ENCODE data around the gene CELSR1. TPM values are rescaled to one million over a fixed set of nuclear protein-coding genes. Genes with fewer than 3 reads are reported as not detected.
"Not testable (repeated sequence)": the region's sequence is repeated elsewhere in the genome, so short reads cannot be mapped to it uniquely, and the experiment has no call there.

CELSR1 gene
- total RNA-seq, 3 donors from 2014 or later = 0.96 to 36.7 (median 21.2) TPM

DNA sequence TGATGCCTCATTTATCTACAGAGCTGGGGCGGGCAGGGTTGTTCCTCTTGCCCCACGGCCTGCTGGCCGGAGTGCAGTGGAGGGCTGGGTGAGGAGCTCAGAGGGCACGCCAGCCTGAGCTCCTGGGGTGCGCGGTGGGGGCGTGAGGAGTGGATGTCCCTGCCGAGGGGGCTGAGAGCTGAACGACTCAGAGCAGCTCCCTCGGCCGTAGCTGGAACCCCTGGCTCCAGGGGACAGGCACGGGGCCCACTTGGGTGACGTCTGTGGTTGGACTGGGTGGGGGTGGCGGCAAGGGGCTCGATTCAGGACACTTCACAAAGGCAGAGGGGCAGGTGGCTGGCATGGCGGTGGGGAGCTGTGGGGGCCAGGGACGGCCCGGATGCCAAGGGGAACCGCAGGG, 139.5 kb downstream of the CELSR1 start:
- H3K27me3 ChIP-seq = no peaks in the 10 kb centered on the region
- H3K4me1 ChIP-seq = no peaks in the 10 kb centered on the region
- H3K36me3 ChIP-seq = no peaks in the 10 kb centered on the region
- no peak for TF ChIP-seq POLR2A (IDR thresholded peaks at IDR 0.05)
- TF ChIP-seq, protein P1, sequence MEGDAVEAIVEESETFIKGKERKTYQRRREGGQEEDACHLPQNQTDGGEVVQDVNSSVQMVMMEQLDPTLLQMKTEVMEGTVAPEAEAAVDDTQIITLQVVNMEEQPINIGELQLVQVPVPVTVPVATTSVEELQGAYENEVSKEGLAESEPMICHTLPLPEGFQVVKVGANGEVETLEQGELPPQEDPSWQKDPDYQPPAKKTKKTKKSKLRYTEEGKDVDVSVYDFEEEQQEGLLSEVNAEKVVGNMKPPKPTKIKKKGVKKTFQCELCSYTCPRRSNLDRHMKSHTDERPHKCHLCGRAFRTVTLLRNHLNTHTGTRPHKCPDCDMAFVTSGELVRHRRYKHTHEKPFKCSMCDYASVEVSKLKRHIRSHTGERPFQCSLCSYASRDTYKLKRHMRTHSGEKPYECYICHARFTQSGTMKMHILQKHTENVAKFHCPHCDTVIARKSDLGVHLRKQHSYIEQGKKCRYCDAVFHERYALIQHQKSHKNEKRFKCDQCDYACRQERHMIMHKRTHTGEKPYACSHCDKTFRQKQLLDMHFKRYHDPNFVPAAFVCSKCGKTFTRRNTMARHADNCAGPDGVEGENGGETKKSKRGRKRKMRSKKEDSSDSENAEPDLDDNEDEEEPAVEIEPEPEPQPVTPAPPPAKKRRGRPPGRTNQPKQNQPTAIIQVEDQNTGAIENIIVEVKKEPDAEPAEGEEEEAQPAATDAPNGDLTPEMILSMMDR (IDR thresholded peaks at IDR 0.05) = no peak
- no peak for TF ChIP-seq POLR2AphosphoS5 (IDR thresholded peaks at IDR 0.05)
- DNase-seq (ENCODE audit: low spot score in 2 of 2) = no peak
- no peak overlapping the region for H3K27ac ChIP-seq
- intact Hi-C loops (cut with DNase I; ENCODE audit: low total_unique reads) = no loop called here
- H3K4me3 ChIP-seq = no peak overlapping the region
- H3K9me3 ChIP-seq = no peaks in the 10 kb centered on the region

DNA sequence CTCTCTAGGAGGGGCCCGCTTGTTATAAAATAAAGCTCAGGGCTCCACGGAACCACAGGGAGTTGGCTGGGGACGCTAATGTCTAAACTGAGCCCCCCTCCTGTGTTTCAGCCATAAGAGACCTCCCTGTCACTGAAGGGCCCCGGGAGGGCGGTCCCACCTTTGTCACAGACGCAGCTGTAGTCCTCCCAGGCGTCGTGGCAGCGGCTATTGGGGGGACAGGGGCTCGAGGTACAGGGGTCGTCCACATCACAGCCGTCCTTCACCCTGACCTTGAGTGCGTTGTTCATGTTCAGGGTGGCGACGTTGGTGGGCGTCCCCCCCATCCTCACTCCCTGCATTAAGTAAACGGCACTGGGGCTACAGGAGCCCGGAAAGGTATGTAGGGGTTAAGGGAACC, 139.9 kb downstream of the CELSR1 start:
- no peaks in the 10 kb centered on the region for H3K4me1 ChIP-seq
- H3K36me3 ChIP-seq = no peaks in the 10 kb centered on the region
- intact Hi-C loops (cut with DNase I; ENCODE audit: low total_unique reads) = no loop called here
- TF ChIP-seq POLR2A (IDR thresholded peaks at IDR 0.05) = no peak
- TF ChIP-seq POLR2AphosphoS5 (IDR thresholded peaks at IDR 0.05) = no peak
- TF ChIP-seq, protein P1 (IDR thresholded peaks at IDR 0.05) = no peak
- no peaks in the 10 kb centered on the region for H3K27me3 ChIP-seq
- H3K9me3 ChIP-seq = no peaks in the 10 kb centered on the region
- no peak overlapping the region for H3K4me3 ChIP-seq
- no peak for DNase-seq (ENCODE audit: low spot score in 2 of 2)
- no peak overlapping the region for H3K27ac ChIP-seq

DNA sequence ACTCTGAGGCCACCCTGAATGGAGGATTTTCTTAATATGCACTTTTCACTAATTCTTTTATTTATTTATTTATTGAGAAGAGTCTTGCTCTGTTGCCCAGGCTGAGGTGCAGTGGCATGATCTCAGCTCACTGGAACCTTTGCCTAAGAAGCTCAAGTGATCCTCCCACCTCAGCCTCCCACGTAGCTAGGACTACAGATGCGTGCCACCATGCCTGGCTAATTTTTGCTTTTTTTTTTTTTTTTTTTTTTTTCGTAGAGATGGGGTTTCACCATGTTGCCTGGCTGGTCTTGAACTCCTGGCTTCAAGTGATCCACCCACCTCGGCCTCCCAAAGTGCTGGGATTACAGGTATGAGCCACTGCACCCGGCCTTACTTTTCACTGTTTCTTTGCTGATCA, 140.4 kb downstream of the CELSR1 start:
- H3K27ac ChIP-seq; H3K4me1 ChIP-seq; intact Hi-C loops (cut with DNase I; ENCODE audit: low total_unique reads); H3K9me3 ChIP-seq; H3K36me3 ChIP-seq; DNase-seq (ENCODE audit: low spot score in 2 of 2); H3K27me3 ChIP-seq; H3K4me3 ChIP-seq: not testable (repeated sequence)

DNA sequence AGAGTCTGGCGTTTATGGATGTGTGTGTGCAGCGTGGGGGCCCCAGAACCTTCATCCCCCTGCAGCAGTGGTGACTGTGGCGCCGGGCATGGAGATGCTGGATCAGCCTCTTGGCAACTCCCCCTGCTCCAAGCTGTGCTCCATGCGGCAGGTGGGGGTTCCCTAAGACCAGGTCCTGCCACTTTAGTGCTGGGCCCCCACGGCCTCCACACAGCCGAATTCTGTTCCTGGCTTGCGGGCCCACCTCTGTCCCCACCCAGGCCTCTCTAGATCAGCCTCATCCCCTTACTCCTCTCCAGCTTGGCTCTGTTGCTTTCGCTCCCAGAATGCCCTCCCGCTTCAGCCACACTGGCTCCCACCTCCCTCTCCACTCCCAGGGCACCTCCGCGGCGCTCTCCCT, 142.3 kb downstream of the CELSR1 start:
- Histone ChIP-seq H3K27ac (no peak overlapping the region), H3K36me3 (no peaks in the 10 kb centered on the region), H3K4me3 (no peak overlapping the region), H3K9me3 (no peaks in the 10 kb centered on the region), H3K27me3 (no peaks in the 10 kb centered on the region), H3K4me1 (peaks cover 0 to 6% of the 10 kb centered on the region in 2 donors)
- no peak for DNase-seq (ENCODE audit: low spot score in 2 of 2)
- intact Hi-C loops (cut with DNase I; ENCODE audit: low total_unique reads) = no loop called here
- TF ChIP-seq, protein P1 (IDR thresholded peaks at IDR 0.05) = no peak
- no peak for TF ChIP-seq POLR2A (IDR thresholded peaks at IDR 0.05)
- no peak for TF ChIP-seq POLR2AphosphoS5 (IDR thresholded peaks at IDR 0.05)

DNA sequence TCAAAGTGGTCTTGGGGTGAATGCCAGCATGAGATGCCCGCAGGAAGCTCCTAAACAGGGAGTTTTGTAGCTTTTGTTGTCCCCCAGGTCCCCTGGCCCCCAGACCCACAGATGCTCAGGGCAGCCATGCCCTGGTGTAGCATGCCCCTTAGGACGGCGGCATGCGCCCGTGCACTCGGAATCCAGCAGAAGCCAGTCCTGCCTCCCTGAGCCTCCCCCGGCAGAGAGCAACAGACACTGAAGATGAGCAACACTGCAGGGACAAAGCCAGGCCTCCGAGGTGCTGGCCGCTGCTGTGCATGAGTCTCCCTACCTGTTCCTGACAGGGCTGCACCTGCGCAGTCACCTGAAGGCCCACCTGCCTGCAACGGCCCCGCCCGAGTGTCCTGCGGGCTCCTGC, 142.8 kb downstream of the CELSR1 start:
- H3K4me3 ChIP-seq = no peak overlapping the region
- intact Hi-C loops (cut with DNase I; ENCODE audit: low total_unique reads) = no loop called here
- no peak for DNase-seq (ENCODE audit: low spot score in 2 of 2)

More for the DNA sequence above, 142.8 kb downstream of the CELSR1 start:
- Histone ChIP-seq H3K9me3 (no peaks in the 10 kb centered on the region), H3K36me3 (no peaks in the 10 kb centered on the region), H3K27ac (no peak overlapping the region), H3K4me1 (peaks cover 0 to 6% of the 10 kb centered on the region in 2 donors), H3K27me3 (no peaks in the 10 kb centered on the region)
- TF ChIP-seq POLR2A (IDR thresholded peaks at IDR 0.05) (no peak), POLR2AphosphoS5 (IDR thresholded peaks at IDR 0.05) (no peak)
- TF ChIP-seq, protein P1 (IDR thresholded peaks at IDR 0.05) = no peak
